Neural progenitor cell (in vitro differentiated cells): Measurements from ENCODE around the gene IQCE.

Experiments used
- EZH2 ChIP-seq: fragments of 200-600 bp; sonication (generic); IDR thresholded peaks from 2 replicates; pipeline ENCODE4 v1.6.1; 2017; ENCODE audit warnings: antibody characterized with exemption, mild to moderate bottlenecking, moderate library complexity
- EZH2phosphoT487 ChIP-seq: fragments of 200-600 bp; sonication (generic); IDR thresholded peaks from 2 replicates; pipeline ENCODE4 v1.6.1; 2017; ENCODE audit warnings: antibody characterized with exemption
- TF ChIP-seq, protein P1 (sequence below): fragments of 200-600 bp; sonication (generic); IDR thresholded peaks from 2 replicates; pipeline ENCODE4 v1.5.1; 2017; ENCODE audit warnings: antibody characterized with exemption, mild to moderate bottlenecking

DNA sequence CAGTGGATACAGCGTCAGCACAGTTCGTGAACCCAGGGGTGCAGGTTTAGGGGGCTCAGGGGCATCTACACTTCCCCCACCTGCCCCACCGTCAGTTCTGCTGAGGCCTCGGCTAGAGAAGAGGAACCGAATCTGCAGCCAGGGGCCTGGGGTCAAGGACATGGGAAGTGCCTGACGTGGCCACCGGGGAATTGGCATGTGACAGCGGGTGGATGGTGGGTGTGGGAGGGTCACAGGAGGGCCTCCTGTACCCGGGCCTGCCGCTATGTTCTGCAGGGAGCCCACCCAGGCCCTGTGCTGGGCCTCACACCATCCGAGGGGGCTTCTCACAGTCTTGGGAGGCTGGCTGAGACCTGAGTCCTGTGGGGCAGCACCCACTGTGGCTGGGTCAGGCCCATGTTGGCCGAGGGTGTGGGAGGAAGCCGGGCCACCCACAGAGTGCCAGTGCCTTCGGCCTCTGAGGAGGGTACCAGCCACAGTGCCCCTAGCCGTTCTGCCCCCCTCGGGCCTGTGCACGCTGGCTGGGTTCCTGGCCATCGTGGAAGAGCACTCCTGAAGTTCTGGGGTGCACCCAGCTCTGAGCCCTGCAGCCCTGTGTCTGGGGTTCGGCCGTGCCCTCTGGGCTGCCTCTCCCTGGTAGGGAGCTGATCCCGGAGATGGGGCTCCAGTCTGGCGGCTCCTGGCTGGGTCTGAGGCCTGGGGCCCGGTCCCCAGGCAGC, 78.9 kb downstream of the IQCE start:
- TF ChIP-seq, protein P1, sequence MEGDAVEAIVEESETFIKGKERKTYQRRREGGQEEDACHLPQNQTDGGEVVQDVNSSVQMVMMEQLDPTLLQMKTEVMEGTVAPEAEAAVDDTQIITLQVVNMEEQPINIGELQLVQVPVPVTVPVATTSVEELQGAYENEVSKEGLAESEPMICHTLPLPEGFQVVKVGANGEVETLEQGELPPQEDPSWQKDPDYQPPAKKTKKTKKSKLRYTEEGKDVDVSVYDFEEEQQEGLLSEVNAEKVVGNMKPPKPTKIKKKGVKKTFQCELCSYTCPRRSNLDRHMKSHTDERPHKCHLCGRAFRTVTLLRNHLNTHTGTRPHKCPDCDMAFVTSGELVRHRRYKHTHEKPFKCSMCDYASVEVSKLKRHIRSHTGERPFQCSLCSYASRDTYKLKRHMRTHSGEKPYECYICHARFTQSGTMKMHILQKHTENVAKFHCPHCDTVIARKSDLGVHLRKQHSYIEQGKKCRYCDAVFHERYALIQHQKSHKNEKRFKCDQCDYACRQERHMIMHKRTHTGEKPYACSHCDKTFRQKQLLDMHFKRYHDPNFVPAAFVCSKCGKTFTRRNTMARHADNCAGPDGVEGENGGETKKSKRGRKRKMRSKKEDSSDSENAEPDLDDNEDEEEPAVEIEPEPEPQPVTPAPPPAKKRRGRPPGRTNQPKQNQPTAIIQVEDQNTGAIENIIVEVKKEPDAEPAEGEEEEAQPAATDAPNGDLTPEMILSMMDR, result no peak
- TF ChIP-seq EZH2, result no peak
- TF ChIP-seq EZH2phosphoT487, result no peak
